ENCODE data around the gene SSR1.

Gene SSR1

GRCh38 chr6:7246401-7247178 is 66.4 kb downstream of the SSR1 start:
- DNase-seq (ENCODE audit: low spot score), result no peak
- in situ Hi-C loops (cut with MboI; ENCODE audit: low sequenced_read_pairs, unreplicated experiment), result loop anchor here (25.0 kb wide), 1 partner anchor 559 kb away; no protein-coding TSS in a partner anchor
- TF ChIP-seq, protein P1, sequence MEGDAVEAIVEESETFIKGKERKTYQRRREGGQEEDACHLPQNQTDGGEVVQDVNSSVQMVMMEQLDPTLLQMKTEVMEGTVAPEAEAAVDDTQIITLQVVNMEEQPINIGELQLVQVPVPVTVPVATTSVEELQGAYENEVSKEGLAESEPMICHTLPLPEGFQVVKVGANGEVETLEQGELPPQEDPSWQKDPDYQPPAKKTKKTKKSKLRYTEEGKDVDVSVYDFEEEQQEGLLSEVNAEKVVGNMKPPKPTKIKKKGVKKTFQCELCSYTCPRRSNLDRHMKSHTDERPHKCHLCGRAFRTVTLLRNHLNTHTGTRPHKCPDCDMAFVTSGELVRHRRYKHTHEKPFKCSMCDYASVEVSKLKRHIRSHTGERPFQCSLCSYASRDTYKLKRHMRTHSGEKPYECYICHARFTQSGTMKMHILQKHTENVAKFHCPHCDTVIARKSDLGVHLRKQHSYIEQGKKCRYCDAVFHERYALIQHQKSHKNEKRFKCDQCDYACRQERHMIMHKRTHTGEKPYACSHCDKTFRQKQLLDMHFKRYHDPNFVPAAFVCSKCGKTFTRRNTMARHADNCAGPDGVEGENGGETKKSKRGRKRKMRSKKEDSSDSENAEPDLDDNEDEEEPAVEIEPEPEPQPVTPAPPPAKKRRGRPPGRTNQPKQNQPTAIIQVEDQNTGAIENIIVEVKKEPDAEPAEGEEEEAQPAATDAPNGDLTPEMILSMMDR (IDR thresholded peaks at IDR 0.05; ENCODE audit: borderline replicate concordance, control extremely low read depth, extremely low read depth, insufficient read depth, missing control alignments), result no peak

DNA sequence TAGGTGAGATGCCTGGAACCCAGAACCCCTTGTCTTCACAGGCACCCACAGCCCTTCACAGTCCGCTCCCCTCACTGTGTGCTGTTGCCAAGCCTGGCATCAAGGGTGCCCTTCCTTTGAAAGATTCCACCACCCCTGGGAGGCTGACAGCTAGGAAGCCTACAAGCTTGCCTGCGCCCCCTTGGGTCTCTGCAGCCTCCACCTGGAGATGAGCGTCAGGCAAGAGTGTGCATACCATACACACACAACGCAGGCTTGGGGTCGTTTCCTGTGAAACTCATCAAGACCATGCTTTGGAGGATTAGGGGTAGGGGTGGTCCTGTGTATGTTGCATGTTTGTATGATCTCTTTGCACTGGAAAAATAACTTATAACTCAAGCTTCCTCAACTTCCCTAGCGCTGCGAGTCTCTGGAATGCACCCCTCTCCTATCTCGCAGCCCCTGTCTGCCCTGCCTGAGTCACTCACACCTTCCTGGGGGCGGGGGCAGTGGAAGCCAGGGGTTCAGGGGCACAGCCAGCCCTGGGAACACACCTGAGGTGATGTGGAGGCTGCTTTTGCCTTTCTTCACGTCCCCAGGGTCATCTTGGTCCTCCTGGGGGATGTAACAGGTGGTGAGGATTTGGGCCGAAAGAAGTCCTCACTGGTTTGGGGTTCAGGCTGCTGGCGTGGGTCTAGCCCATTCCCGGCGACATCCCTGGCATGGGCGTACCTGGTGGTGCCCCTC is 67.2 kb downstream of the SSR1 start:
- DNase-seq (ENCODE audit: low spot score), result no peak
- in situ Hi-C loops (cut with MboI; ENCODE audit: low sequenced_read_pairs, unreplicated experiment), result loop anchor here (25.0 kb wide), 1 partner anchor 559 kb away; no protein-coding TSS in a partner anchor
- TF ChIP-seq, protein P1 (IDR thresholded peaks at IDR 0.05; ENCODE audit: borderline replicate concordance, control extremely low read depth, extremely low read depth, insufficient read depth, missing control alignments), result no peak

GRCh38 chr6:7243179-7243981 is 69.6 kb downstream of the SSR1 start:
- DNase-seq (ENCODE audit: low spot score), result peak; percentile 77
- in situ Hi-C loops (cut with MboI; ENCODE audit: low sequenced_read_pairs, unreplicated experiment), result loop anchor here (25.0 kb wide), 1 partner anchor 556 kb away; no protein-coding TSS in a partner anchor
- TF ChIP-seq, protein P1 (IDR thresholded peaks at IDR 0.05; ENCODE audit: borderline replicate concordance, control extremely low read depth, extremely low read depth, insufficient read depth, missing control alignments), result peak; percentile 86

DNA sequence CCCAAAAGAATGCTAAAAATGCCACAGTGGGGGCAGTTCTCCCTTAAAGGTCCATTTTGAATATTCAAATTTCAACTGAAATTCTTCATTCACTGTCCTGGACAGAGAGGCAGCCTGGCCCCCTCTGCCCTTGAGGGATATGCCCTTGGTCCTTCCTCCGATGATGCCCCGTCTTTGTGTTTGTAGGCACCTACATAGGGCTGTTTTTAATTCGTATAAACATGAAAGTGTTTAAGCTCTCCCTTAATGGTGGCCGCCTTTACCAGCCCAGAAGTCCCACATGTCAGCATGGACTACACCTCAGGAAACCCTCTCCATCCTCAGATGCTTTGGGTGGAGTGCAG is 70.2 kb downstream of the SSR1 start:
- in situ Hi-C loops (cut with MboI; ENCODE audit: low sequenced_read_pairs, unreplicated experiment), result loop anchor here (25.0 kb wide), 1 partner anchor 556 kb away; no protein-coding TSS in a partner anchor
- no peak for DNase-seq (ENCODE audit: low spot score)
- TF ChIP-seq, protein P1 (IDR thresholded peaks at IDR 0.05; ENCODE audit: borderline replicate concordance, control extremely low read depth, extremely low read depth, insufficient read depth, missing control alignments), result no peak

GRCh38 chr6:7241709-7242645 is 71.0 kb downstream of the SSR1 start:
- no peak for DNase-seq (ENCODE audit: low spot score)

More at GRCh38 chr6:7241709-7242645, 71.0 kb downstream of the SSR1 start:
- TF ChIP-seq, protein P1 (IDR thresholded peaks at IDR 0.05; ENCODE audit: borderline replicate concordance, control extremely low read depth, extremely low read depth, insufficient read depth, missing control alignments), result no peak
- in situ Hi-C loops (cut with MboI; ENCODE audit: low sequenced_read_pairs, unreplicated experiment), result loop anchor here (25.0 kb wide), 1 partner anchor 555 kb away; no protein-coding TSS in a partner anchor

All from GM13976 (cell line).